PC-9 (cell line): ENCODE data around the gene ROBO4.

Experiments
- CTCF ChIP-seq: fragments of 200-600 bp; sonication (generic); conservative IDR thresholded peaks from 2 replicates; pipeline ENCODE4 v1.6.1; 2017; ENCODE audit warnings: mixed run types, antibody characterized with exemption, mild to moderate bottlenecking, moderate library complexity
- EZH2 ChIP-seq: fragments of 200-600 bp; sonication (generic); IDR thresholded peaks from 2 replicates; pipeline ENCODE4 v1.8.0; 2017; ENCODE audit warnings: antibody characterized with exemption, low read depth

GRCh38 chr11:124896821-124897391 lies 759 bp downstream of the ROBO4 start:
- TF ChIP-seq CTCF: no peak
- TF ChIP-seq EZH2: no peak
